ENCODE data around the gene LARGE1. TPM values are rescaled to one million over a fixed set of nuclear protein-coding genes. Genes with fewer than 3 reads are reported as not detected.

LARGE1 gene
- total RNA-seq, 1 donor from 2014 or later: 27.4 TPM

GRCh38 chr22:33315954-33316353 lies 604.3 kb downstream of the LARGE1 start:
- ATAC-seq: no peak
- DNase-seq: no peak
- intact Hi-C loops (cut with DNase I): no loop called here
- H3K27ac ChIP-seq: no peak overlapping the region
- H3K9me3 ChIP-seq: no peaks in the 10 kb centered on the region
- H3K4me3 ChIP-seq: no peak overlapping the region
- no peaks in the 10 kb centered on the region for H3K36me3 ChIP-seq
- TF ChIP-seq CTCF (IDR thresholded peaks at IDR 0.05): no peak
- H3K27me3 ChIP-seq (ENCODE audit: low read depth): no peaks in the 10 kb centered on the region
- no peaks in the 10 kb centered on the region for H3K4me1 ChIP-seq

DNA sequence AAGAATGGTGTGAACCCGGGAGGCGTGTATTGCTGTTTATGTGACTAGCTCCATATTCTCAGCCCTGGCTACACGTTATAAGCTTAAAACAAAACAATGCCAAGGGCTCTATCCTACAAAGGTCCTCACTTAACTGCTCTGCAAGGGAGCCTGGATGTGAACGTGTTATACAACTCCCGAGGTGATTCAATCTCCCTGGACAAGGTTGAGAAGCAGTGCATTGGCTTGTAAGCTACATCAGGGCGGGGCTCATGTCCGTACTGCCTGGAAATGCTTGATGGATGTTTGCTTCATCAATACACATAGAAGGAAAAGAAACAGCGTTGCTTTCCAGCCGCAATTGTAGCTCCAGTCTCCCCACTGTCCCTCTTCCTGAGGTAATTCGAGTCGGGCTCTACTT lies 605.2 kb downstream of the LARGE1 start:
- Histone ChIP-seq H3K27ac (no peak overlapping the region), H3K27me3 (ENCODE audit: low read depth) (no peaks in the 10 kb centered on the region), H3K9me3 (no peaks in the 10 kb centered on the region), H3K4me1 (no peaks in the 10 kb centered on the region), H3K4me3 (no peak overlapping the region), H3K36me3 (no peaks in the 10 kb centered on the region)
- ATAC-seq (no peak), DNase-seq (no peak)
- TF ChIP-seq CTCF (IDR thresholded peaks at IDR 0.05): no peak
- intact Hi-C loops (cut with DNase I): no loop called here

DNA sequence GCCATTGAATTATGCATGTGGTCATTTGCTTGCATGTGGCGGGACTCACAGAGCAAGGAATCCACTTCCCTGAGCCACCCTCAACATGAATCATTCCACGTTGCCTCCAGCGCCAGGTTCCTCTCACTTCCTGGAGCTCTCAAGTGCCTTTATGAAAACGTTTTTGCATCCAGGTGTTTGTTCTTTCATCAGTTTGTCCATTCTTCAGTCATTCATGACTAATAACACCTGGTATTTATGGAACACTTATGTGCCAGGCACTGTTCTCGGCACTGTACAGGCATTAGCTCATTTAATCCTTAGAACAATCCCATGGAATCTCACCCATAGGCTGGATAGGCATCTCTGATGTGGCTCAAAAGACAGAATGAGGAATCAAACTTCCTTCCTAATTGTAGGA lies 606.0 kb downstream of the LARGE1 start:
- no peaks in the 10 kb centered on the region for H3K27me3 ChIP-seq (ENCODE audit: low read depth)
- no peak overlapping the region for H3K27ac ChIP-seq
- ATAC-seq (peak in 1 of 2 donors; percentile 24), DNase-seq (no peak)
- H3K9me3 ChIP-seq: no peaks in the 10 kb centered on the region
- intact Hi-C loops (cut with DNase I): no loop called here
- no peaks in the 10 kb centered on the region for H3K4me1 ChIP-seq
- H3K36me3 ChIP-seq: no peaks in the 10 kb centered on the region
- no peak overlapping the region for H3K4me3 ChIP-seq
- no peak for TF ChIP-seq CTCF (IDR thresholded peaks at IDR 0.05)

DNA sequence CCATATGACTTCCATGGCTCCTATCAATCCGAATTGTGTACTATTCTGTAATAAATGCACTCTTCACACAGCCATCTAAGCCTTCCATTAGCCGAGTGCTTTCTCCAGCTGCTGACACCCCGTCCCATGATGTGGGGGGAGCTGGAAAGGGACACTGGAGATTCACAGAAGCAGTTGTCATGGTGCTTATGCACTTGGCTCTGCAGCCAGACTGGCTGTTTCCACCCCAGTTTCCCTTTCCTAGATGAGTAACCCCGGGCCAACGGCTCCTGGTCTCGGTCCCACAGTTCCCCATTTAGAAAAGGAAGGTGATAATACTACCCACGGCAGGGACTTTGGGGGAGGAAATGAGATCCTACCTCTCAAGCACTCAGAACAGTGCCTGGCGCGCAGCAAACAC lies 617.2 kb downstream of the LARGE1 start:
- H3K4me1 ChIP-seq: no peaks in the 10 kb centered on the region
- no peaks in the 10 kb centered on the region for H3K36me3 ChIP-seq
- H3K4me3 ChIP-seq: no peak overlapping the region
- ATAC-seq (no peak), DNase-seq (no peak)
- intact Hi-C loops (cut with DNase I): no loop called here
- no peaks in the 10 kb centered on the region for H3K27me3 ChIP-seq (ENCODE audit: low read depth)
- TF ChIP-seq CTCF (IDR thresholded peaks at IDR 0.05): no peak
- H3K27ac ChIP-seq: no peak overlapping the region
- H3K9me3 ChIP-seq: no peaks in the 10 kb centered on the region

DNA sequence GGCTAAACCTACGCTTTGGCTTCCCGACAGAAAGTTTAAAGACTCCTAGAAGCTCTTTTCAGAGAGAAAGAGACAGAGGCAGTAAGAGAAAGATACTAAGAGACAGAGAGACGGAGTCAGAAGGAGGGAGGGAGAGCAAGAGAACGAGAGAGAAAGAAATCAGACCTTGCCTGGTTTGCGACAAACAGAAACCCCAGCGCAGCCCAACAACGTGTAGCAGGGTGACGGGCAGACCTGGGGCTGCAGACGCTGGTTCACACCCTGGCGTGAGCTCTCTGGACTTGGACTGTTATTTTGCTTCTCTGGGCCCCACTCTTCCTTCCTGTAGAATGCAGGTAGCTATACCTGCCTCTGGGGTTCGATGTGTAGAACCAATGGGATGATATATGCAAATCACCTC lies 617.7 kb downstream of the LARGE1 start:
- no peaks in the 10 kb centered on the region for H3K4me1 ChIP-seq
- DNase-seq (no peak), ATAC-seq (no peak)
- H3K9me3 ChIP-seq: no peaks in the 10 kb centered on the region
- intact Hi-C loops (cut with DNase I): no loop called here
- no peak overlapping the region for H3K4me3 ChIP-seq
- no peak for TF ChIP-seq CTCF (IDR thresholded peaks at IDR 0.05)
- no peaks in the 10 kb centered on the region for H3K27me3 ChIP-seq (ENCODE audit: low read depth)
- no peak overlapping the region for H3K27ac ChIP-seq
- H3K36me3 ChIP-seq: no peaks in the 10 kb centered on the region

DNA sequence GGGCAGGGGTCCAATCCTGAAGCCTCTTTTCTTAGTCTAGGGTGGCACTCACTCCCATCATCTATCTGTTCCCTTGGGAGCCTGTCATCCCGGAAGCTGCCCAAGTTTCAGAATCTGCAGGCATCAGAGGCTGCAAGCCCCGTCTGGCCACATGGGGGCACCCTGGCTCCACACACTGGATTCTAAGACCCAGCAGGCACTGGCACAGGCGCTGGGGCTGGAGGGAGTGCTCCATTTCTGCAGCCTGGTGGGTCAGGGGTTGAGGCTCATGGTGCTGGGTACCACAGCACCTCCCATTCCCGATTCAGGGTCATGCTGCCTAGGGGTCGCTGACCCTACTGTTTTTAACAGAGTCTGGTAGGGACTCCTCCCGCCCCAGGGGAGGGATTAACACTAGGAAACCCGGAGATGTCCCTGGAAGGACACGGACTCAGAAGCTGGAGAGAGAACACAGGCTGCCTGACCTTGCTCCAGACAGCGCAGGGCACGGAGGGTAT lies 618.2 kb downstream of the LARGE1 start:
- H3K27me3 ChIP-seq (ENCODE audit: low read depth): no peaks in the 10 kb centered on the region
- peak; percentile 83 to 86 for ATAC-seq
- no peaks in the 10 kb centered on the region for H3K36me3 ChIP-seq
- peak; percentile 90 for TF ChIP-seq CTCF (IDR thresholded peaks at IDR 0.05)
- H3K27ac ChIP-seq: no peak overlapping the region
- intact Hi-C loops (cut with DNase I): no loop called here
- DNase-seq: peak; percentile 79
- no peaks in the 10 kb centered on the region for H3K4me1 ChIP-seq
- no peak overlapping the region for H3K4me3 ChIP-seq
- no peaks in the 10 kb centered on the region for H3K9me3 ChIP-seq

Measured in lower lobe of right lung (tissue), 2 donors.